ENCODE measurements around the gene GRIN1. TPM values are rescaled to one million over a fixed set of nuclear protein-coding genes. Genes with fewer than 3 reads are reported as not detected.

Gene GRIN1
- total and polyA plus RNA-seq, 2 of the 8 experiments (the other 6 are each of a cell fraction or from before 2014, with no cell fraction given): 0.48 to 2.1 TPM

DNA sequence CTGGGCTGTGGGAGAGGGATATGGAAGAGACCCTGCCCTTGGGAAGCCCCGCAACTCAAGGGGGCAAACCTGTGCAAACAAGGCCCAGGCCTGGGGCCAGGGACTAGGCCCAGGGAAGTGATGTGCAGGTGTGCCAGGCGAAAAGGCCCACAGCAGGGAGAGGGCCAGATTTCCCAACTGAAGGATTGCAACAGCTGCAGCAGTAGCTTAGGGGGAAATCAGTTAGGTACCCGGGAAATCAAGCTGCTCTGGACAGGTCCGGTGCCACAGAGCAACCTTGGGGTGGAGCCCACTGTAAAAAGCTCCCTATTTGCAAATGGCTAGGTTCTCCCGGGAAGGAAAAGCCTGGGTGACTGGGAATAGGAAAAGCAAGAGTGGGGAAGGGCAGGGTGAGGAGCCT is 10.4 kb downstream of the GRIN1 start:
- H2BK20ac ChIP-seq (ENCODE audit: low read length): no peak overlapping the region
- H4K91ac ChIP-seq (replicated peaks; ENCODE audit: insufficient read length, low read length): no peak overlapping the region
- H3K27me3 ChIP-seq (replicated peaks in 1 of 4; ENCODE audit: control insufficient read depth in 3 of 4, extremely low read depth in 1 of 4, insufficient read depth in 3 of 4, low read length in 3 of 4): peaks cover 0 to 2% (median 0%) of the 10 kb centered on the region in 4 experiments; a peak in 3 of 7 replicates
- peaks cover 0 to 9% (median 0%) of the 10 kb centered on the region in 4 experiments; a peak in 1 of 7 replicates for H3K4me1 ChIP-seq (replicated peaks in 1 of 4; ENCODE audit: control insufficient read depth in 3 of 4, insufficient read depth in 4 of 4, low read length in 3 of 4)
- no peak overlapping the region for H2AFZ ChIP-seq (ENCODE audit: low read length)
- FAIRE-seq (no peak), DNase-seq (ENCODE audit: low read depth in 1 of 2, low spot score in 2 of 2) (no peak)
- H2BK15ac ChIP-seq (ENCODE audit: low read length): no peak overlapping the region
- H2BK120ac ChIP-seq (replicated peaks; ENCODE audit: low read depth, low read length): no peak overlapping the region
- H3K4me3 ChIP-seq (ENCODE audit: extremely low read depth in 1 of 4, insufficient read depth in 2 of 4, low read depth in 3 of 4, low read length in 4 of 4): no peak overlapping the region
- no peak overlapping the region for H2BK12ac ChIP-seq (ENCODE audit: low read depth, low read length)
- no peak overlapping the region for H4K8ac ChIP-seq (ENCODE audit: extremely low read depth, insufficient read depth, low read length)
- H3K18ac ChIP-seq (ENCODE audit: extremely low read depth, low read length): no peak overlapping the region
- H3K36me3 ChIP-seq (ENCODE audit: control insufficient read depth in 2 of 4, insufficient read depth in 4 of 4, low read length in 3 of 4): no peaks in the 10 kb centered on the region; a peak in 1 of 8 replicates
- H3K4ac ChIP-seq (replicated peaks; ENCODE audit: insufficient read length, low read depth, low read length): no peak overlapping the region
- no peaks in the 10 kb centered on the region for H3K79me1 ChIP-seq (ENCODE audit: low read depth, low read length)
- no peak overlapping the region for H3K56ac ChIP-seq (replicated peaks; ENCODE audit: insufficient read length, low read depth, low read length)
- peaks cover 0 to 7% of the 10 kb centered on the region in 2 experiments; a peak in 3 of 4 replicates for H3K9me3 ChIP-seq (ENCODE audit: insufficient read depth in 2 of 2, low read depth in 1 of 2, low read length in 1 of 2)
- no peak overlapping the region for H3K23ac ChIP-seq (ENCODE audit: insufficient read length)
- no peaks in the 10 kb centered on the region; a peak in 1 of 4 replicates for H3K79me2 ChIP-seq (ENCODE audit: control insufficient read depth in 1 of 2, insufficient read depth in 2 of 2, low read length in 2 of 2)
- WGBS, 2 experiments (ENCODE audit: extremely low coverage in 1 of 2, insufficient coverage in 1 of 2, insufficient read length in 1 of 2, insufficient replicate concordance in 2 of 2, low coverage in 1 of 2, low lambda C conversion rate in 2 of 2, missing lambda C conversion rate in 1 of 2): 91% methylated on average over 5 of the region's 5 CpGs; no CpG with 5 or more reads in 1 of the 2 experiments
- peaks cover 3 to 17% of the 10 kb centered on the region in 2 experiments for H4K20me1 ChIP-seq (replicated peaks in 1 of 2; ENCODE audit: control insufficient read depth in 1 of 2, insufficient read depth in 2 of 2, low read length in 2 of 2)
- POLR2A ChIA-PET (ENCODE audit: partially characterized antibody): interaction anchor here (0.8 to 1.7 kb wide), 6 partner anchors 16 to 93 kb away, joined by 3 to 4 read pairs (median 4); partner anchors contain the start of genes ANAPC2 and SSNA1
- no peak overlapping the region for H3K9ac ChIP-seq (replicated peaks in 1 of 4; ENCODE audit: extremely low read depth in 1 of 4, low read depth in 3 of 4, low read length in 3 of 4)
- H3K4me2 ChIP-seq (ENCODE audit: insufficient read depth in 1 of 2, low read depth in 2 of 2, low read length in 2 of 2): no peak overlapping the region; a peak in 1 of 4 replicates
- CTCF ChIA-PET (ENCODE audit: partially characterized antibody): interaction anchor here (0.6 to 3.6 kb wide), 14 partner anchors 10 to 171 kb away, joined by 3 to 24 read pairs (median 4); partner anchors contain the start of genes GRIN1, LRRC26 and PAXX
- no peak overlapping the region for H2AK5ac ChIP-seq (ENCODE audit: low read depth, low read length)
- H2BK5ac ChIP-seq (ENCODE audit: low read depth, low read length): no peak overlapping the region
- no peak overlapping the region for H3K27ac ChIP-seq (ENCODE audit: low read depth, low read length)
- no peak overlapping the region for H3K14ac ChIP-seq (ENCODE audit: insufficient read length)
- H3K23me2 ChIP-seq (ENCODE audit: low read depth, low read length): peaks cover 2% of the 10 kb centered on the region; the same call in 1 of the 2 replicates
- no peak for TF ChIP-seq SAP30 (IDR thresholded peaks at IDR 0.05; ENCODE audit: insufficient read depth, insufficient replicate concordance, low read length)
- no peak for TF ChIP-seq CTCF (IDR thresholded peaks at IDR 0.05; ENCODE audit: control extremely low read depth in 1 of 3, insufficient read depth in 1 of 3, low read depth in 1 of 3, low read length in 3 of 3)
- no peak for TF ChIP-seq RXRA (IDR thresholded peaks at IDR 0.05; ENCODE audit: insufficient read depth, low read depth, low read length)
- no peak for TF ChIP-seq CBX5 (IDR thresholded peaks at IDR 0.05; ENCODE audit: low read depth, low read length)
- no peak for TF ChIP-seq BACH1 (IDR thresholded peaks at IDR 0.05; ENCODE audit: low read length)
- TF ChIP-seq RFX5 (IDR thresholded peaks at IDR 0.05; ENCODE audit: borderline replicate concordance, low read depth, low read length): no peak
- H4K5ac ChIP-seq (ENCODE audit: insufficient read length, low read depth, low read length): no peak overlapping the region

All from H1 (cell line).